SK-N-SH (cell line): Measurements from ENCODE around the gene FCGBP. TPM values are rescaled to one million over a fixed set of nuclear protein-coding genes. Genes with fewer than 3 reads are reported as not detected.
"Not testable (repeated sequence)": the region's sequence is repeated elsewhere in the genome, so short reads cannot be mapped to it uniquely, and the experiment has no call there.

ENCODE experiments used
- CTCF ChIA-PET: fragments of 300-600, 350-600 bp; formaldehyde crosslinking; extraction: SDS; loops from one replicate; lab custom pipeline; 2021; lab: Yijun Ruan, JAX
- POLR2A ChIA-PET: fragments of 350-600 bp; sonication (Branson Sonifier 250); formaldehyde crosslinking; extraction: SDS; loops from one replicate; lab custom pipeline; 2020; ENCODE audit warnings: antibody characterized with exemption, inconsistent platforms; lab: Yijun Ruan, JAX
- DNase-seq: peaks from one replicate; pipeline ENCODE4 v3.0.0; 2012
- H2AFZ ChIP-seq: fragments of 200-600 bp; sonication (generic); 2 replicates; pipeline ENCODE4 v1.8.1; 2016; ENCODE audit warnings: antibody characterized with exemption, mild to moderate bottlenecking, low read depth
- H3F3A ChIP-seq: fragments of 200-600 bp; sonication (generic); replicated peaks from 2 replicates; pipeline ENCODE3; 2016; ENCODE audit warnings: antibody characterized with exemption, mild to moderate bottlenecking; ENCODE audit not compliant: insufficient read depth
- H3K27ac ChIP-seq, 2 experiments: fragments of 200-500 bp in 1 of 2; fragments of 200-600 bp in 1 of 2; sonication (Bioruptor generic) in 1 of 2; sonication (generic), shearing (Covaris generic) in 1 of 2; 2 replicates each; pipeline versions ENCODE4 v1.5.1 to v1.6.1; 2014 to 2016; ENCODE audit warnings: low read depth in 2 of 2, inconsistent platforms in 1 of 2, low read length in 1 of 2, mild to moderate bottlenecking in 1 of 2, mixed read lengths in 1 of 2
- H3K27me3 ChIP-seq: fragments of 200-600 bp; sonication (generic), shearing (Covaris generic); 2 replicates; pipeline ENCODE4 v1.6.1; 2016; ENCODE audit warnings: mixed run types; ENCODE audit not compliant: insufficient read depth
- H3K36me3 ChIP-seq, 2 experiments: fragments of 200-500 bp in 1 of 2; fragments of 200-600 bp in 1 of 2; sonication (Bioruptor generic) in 1 of 2; sonication (generic) in 1 of 2; replicated peaks in 1 of 2; 2 replicates each; pipeline versions ENCODE3 to v1.5.1; 2014 to 2016; ENCODE audit warnings: low read length in 1 of 2, mild to moderate bottlenecking in 1 of 2; ENCODE audit not compliant: insufficient read depth in 2 of 2, control insufficient read depth in 1 of 2
- H3K4me1 ChIP-seq, 2 experiments: fragments of 200-500 bp in 1 of 2; fragments of 200-600 bp in 1 of 2; sonication (Bioruptor generic) in 1 of 2; sonication (generic), shearing (Covaris generic) in 1 of 2; 2 replicates each; pipeline versions ENCODE4 v1.5.1 to v1.6.1; 2014 to 2016; ENCODE audit warnings: low read depth in 1 of 2, low read length in 1 of 2, mixed run types in 1 of 2; ENCODE audit not compliant: insufficient read depth in 2 of 2, control insufficient read depth in 1 of 2
- H3K4me2 ChIP-seq: fragments of 200-600 bp; sonication (generic), shearing (Covaris generic); 2 replicates; pipeline ENCODE4 v1.6.1; 2017; ENCODE audit warnings: mixed run types
- H3K4me3 ChIP-seq, 2 experiments: fragments of 200-500 bp in 1 of 2; fragments of 200-600 bp in 1 of 2; sonication (Bioruptor generic) in 1 of 2; sonication (generic), shearing (Covaris generic) in 1 of 2; 2 replicates each; pipeline versions ENCODE4 v1.5.1 to v1.8.1; 2014 to 2016; ENCODE audit warnings: low read depth in 2 of 2, inconsistent platforms in 1 of 2, low read length in 1 of 2, mild to moderate bottlenecking in 1 of 2, mixed read lengths in 1 of 2, moderate library complexity in 1 of 2
- H3K79me2 ChIP-seq: fragments of 200-600 bp; sonication (generic); 2 replicates; pipeline ENCODE4 v1.8.1; 2017; ENCODE audit warnings: mild to moderate bottlenecking; ENCODE audit not compliant: insufficient read depth
- H3K9ac ChIP-seq: fragments of 200-600 bp; sonication (generic); 2 replicates; pipeline ENCODE4 v1.6.1; 2017; ENCODE audit warnings: mixed run types
- H3K9me2 ChIP-seq: fragments of 200-600 bp; sonication (generic); 2 replicates; pipeline ENCODE4 v1.6.1; 2017; ENCODE audit warnings: mixed run types
- H3K9me3 ChIP-seq: fragments of 200-600 bp; sonication (generic); 2 replicates; pipeline ENCODE4 v1.6.1; 2017; ENCODE audit warnings: mixed run types, mild to moderate bottlenecking, moderate library complexity
- H4K20me1 ChIP-seq: fragments of 200-600 bp; sonication (generic); 2 replicates; pipeline ENCODE4 v1.6.1; 2017; ENCODE audit warnings: mild to moderate bottlenecking, mixed run types; ENCODE audit not compliant: insufficient read depth
- CHD2 ChIP-seq: fragments of 150-350 bp; IDR thresholded peaks from 2 replicates; pipeline ENCODE4 v1.6.1; 2018; ENCODE audit warnings: low read length; ENCODE audit not compliant: partially characterized antibody
- ELF1 ChIP-seq: IDR thresholded peaks from 2 replicates; pipeline ENCODE4 v1.4.0; 2012
- EP300 ChIP-seq, 2 experiments: IDR thresholded peaks; 2 replicates each; pipeline versions ENCODE4 v1.4.0 to v1.6.1; 2012; ENCODE audit warnings: borderline replicate concordance in 1 of 2, low read depth in 1 of 2, low read length in 1 of 2
- FOSL2 ChIP-seq: IDR thresholded peaks from 2 replicates; pipeline ENCODE4 v1.4.0; 2012; ENCODE audit warnings: low read depth, mild to moderate bottlenecking, moderate library complexity, borderline replicate concordance
- FOXJ3 ChIP-seq: sonication (generic); formaldehyde crosslinking; IDR thresholded peaks from 2 replicates; pipeline ENCODE4 v1.5.1; 2020; ENCODE audit warnings: mild to moderate bottlenecking, missing genetic modification reagents
- FOXM1 ChIP-seq: IDR thresholded peaks from 2 replicates; pipeline ENCODE4 v1.4.0; 2012; ENCODE audit warnings: low read depth, mild to moderate bottlenecking
- GABPA ChIP-seq: IDR thresholded peaks from 2 replicates; pipeline ENCODE4 v1.4.0; 2012; ENCODE audit warnings: low read depth, mild to moderate bottlenecking
- GATA2 ChIP-seq: sonication (generic); formaldehyde crosslinking; IDR thresholded peaks from 2 replicates; pipeline ENCODE4 v1.5.0; 2020; ENCODE audit warnings: mild to moderate bottlenecking, missing genetic modification reagents
- MEF2A ChIP-seq: IDR thresholded peaks from 2 replicates; pipeline ENCODE4 v1.4.0; 2012; ENCODE audit warnings: low read depth, borderline replicate concordance
- MXI1 ChIP-seq: IDR thresholded peaks from 2 replicates; pipeline ENCODE4 v1.6.1; 2012; ENCODE audit warnings: mild to moderate bottlenecking, low read depth, low read length, improper control_type of control experiment
- NFIC ChIP-seq: IDR thresholded peaks from 2 replicates; pipeline ENCODE4 v1.4.0; 2012; ENCODE audit warnings: borderline replicate concordance
- RCOR1 ChIP-seq: fragments of 150-350 bp; IDR thresholded peaks from 2 replicates; pipeline ENCODE4 v1.6.1; 2017; ENCODE audit warnings: antibody characterized with exemption, low read length
- SMC3 ChIP-seq: IDR thresholded peaks from 2 replicates; pipeline ENCODE4 v1.6.1; 2012; ENCODE audit warnings: low read depth, low read length, improper control_type of control experiment
- WGBS: methylation state at CpG from one replicate; pipeline ENCODE4 v1.1.6; 2017; ENCODE audit warnings: low lambda C conversion rate; 5-methylcytosine and 5-hydroxymethylcytosine counted together
- polyA plus RNA-seq, 3 experiments: library from polyadenylated mRNA; depleted of rRNA; stranded (reverse); fragments of >200 nt; gene quantifications; 2 replicates each; pipeline ENCODE4 v1.2.3, GENCODE V29; 2012
- TF ChIP-seq, protein P1 (sequence below): IDR thresholded peaks from 2 replicates; pipeline ENCODE4 v1.4.0; 2012; ENCODE audit warnings: low read depth, borderline replicate concordance

The FCGBP gene
- polyA plus RNA-seq, 1 of the 3 experiments (the other 2 are of a cell fraction) = 0.07 TPM

GRCh38 chr19:39957886-39958285, 23.5 kb upstream of the FCGBP start:
- H3K4me2 ChIP-seq, H3K79me2 ChIP-seq, H3K9me2 ChIP-seq, POLR2A ChIA-PET, H3K27ac ChIP-seq, H3K36me3 ChIP-seq, H3F3A ChIP-seq, H3K9me3 ChIP-seq, H3K9ac ChIP-seq, H4K20me1 ChIP-seq, CTCF ChIA-PET, H2AFZ ChIP-seq, H3K27me3 ChIP-seq, H3K4me3 ChIP-seq, H3K4me1 ChIP-seq, DNase-seq: not testable (repeated sequence)
- WGBS = 80% methylated on average over 5 of the region's 5 CpGs

DNA sequence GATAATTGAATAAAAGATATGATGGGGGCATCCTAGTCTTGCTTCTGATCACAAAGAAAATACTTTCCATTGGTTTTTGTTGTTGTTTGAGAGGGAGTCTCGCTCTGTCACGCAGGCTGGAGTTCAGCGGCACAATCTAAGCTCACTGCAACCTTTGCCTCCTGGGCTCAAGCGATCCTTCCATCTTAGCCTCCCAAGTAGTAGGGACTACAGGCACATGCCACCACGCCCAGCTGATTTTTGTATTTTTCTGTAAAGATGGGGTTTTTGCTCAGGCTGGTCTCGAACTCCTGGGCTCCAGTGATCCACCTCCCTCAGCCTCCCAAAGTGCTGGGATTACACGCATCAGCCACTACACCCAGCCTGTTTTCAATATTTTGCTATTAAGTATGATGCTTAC, 19.5 kb upstream of the FCGBP start:
- no peaks in the 10 kb centered on the region for H3F3A ChIP-seq
- no peak for DNase-seq
- POLR2A ChIA-PET = no interaction called here
- H3K4me1 ChIP-seq = peaks cover 0 to 5% of the 10 kb centered on the region in 2 experiments; a peak in 1 of 4 replicates
- H3K79me2 ChIP-seq = no peaks in the 10 kb centered on the region
- no peaks in the 10 kb centered on the region for H3K27me3 ChIP-seq
- H3K9me2 ChIP-seq = no peaks in the 10 kb centered on the region
- no peak for TF ChIP-seq CHD2
- TF ChIP-seq GATA2 (CRISPR knock-in tag) = no peak
- no peak for TF ChIP-seq RCOR1
- no peak for TF ChIP-seq FOSL2
- no peak for TF ChIP-seq MEF2A
- TF ChIP-seq FOXJ3 = no peak
- TF ChIP-seq, protein P1, sequence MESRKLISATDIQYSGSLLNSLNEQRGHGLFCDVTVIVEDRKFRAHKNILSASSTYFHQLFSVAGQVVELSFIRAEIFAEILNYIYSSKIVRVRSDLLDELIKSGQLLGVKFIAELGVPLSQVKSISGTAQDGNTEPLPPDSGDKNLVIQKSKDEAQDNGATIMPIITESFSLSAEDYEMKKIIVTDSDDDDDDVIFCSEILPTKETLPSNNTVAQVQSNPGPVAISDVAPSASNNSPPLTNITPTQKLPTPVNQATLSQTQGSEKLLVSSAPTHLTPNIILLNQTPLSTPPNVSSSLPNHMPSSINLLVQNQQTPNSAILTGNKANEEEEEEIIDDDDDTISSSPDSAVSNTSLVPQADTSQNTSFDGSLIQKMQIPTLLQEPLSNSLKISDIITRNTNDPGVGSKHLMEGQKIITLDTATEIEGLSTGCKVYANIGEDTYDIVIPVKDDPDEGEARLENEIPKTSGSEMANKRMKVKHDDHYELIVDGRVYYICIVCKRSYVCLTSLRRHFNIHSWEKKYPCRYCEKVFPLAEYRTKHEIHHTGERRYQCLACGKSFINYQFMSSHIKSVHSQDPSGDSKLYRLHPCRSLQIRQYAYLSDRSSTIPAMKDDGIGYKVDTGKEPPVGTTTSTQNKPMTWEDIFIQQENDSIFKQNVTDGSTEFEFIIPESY = no peak
- TF ChIP-seq GABPA = no peak
- no peak for TF ChIP-seq ELF1
- TF ChIP-seq FOXM1 = no peak
- TF ChIP-seq MXI1 = no peak
- no peak for TF ChIP-seq NFIC
- no peak for TF ChIP-seq SMC3
- TF ChIP-seq EP300 (IDR thresholded peaks at IDR 0.05; ENCODE audit: borderline replicate concordance in 1 of 2, low read depth in 1 of 2, low read length in 1 of 2) = no peak
- no peak overlapping the region for H3K4me3 ChIP-seq
- no peak overlapping the region for H3K9ac ChIP-seq
- H2AFZ ChIP-seq = no peak overlapping the region
- 85% methylated on average over 7 of the region's 7 CpGs for WGBS
- H3K27ac ChIP-seq = no peak overlapping the region
- no peak overlapping the region for H3K4me2 ChIP-seq
- H4K20me1 ChIP-seq = no peaks in the 10 kb centered on the region
- CTCF ChIA-PET = interaction anchor here (1.2 kb wide), 1 partner anchor 16 kb away, joined by 3 read pairs; no protein-coding TSS in a partner anchor
- H3K36me3 ChIP-seq = no peaks in the 10 kb centered on the region
- H3K9me3 ChIP-seq = no peaks in the 10 kb centered on the region
